VCaP (cell line): ENCODE results near the gene ARHGEF4.

Experiments
- H3K27ac ChIP-seq: fragments of 450-650 bp; 2 replicates; pipeline ENCODE4 v1.5.1; 2017
- TF ChIP-seq, protein P1 (sequence below): fragments of 450-650 bp; conservative IDR thresholded peaks from 2 replicates; pipeline ENCODE4 v1.5.1; 2017; ENCODE audit warnings: mild to moderate bottlenecking, moderate library complexity

Gene ARHGEF4

DNA sequence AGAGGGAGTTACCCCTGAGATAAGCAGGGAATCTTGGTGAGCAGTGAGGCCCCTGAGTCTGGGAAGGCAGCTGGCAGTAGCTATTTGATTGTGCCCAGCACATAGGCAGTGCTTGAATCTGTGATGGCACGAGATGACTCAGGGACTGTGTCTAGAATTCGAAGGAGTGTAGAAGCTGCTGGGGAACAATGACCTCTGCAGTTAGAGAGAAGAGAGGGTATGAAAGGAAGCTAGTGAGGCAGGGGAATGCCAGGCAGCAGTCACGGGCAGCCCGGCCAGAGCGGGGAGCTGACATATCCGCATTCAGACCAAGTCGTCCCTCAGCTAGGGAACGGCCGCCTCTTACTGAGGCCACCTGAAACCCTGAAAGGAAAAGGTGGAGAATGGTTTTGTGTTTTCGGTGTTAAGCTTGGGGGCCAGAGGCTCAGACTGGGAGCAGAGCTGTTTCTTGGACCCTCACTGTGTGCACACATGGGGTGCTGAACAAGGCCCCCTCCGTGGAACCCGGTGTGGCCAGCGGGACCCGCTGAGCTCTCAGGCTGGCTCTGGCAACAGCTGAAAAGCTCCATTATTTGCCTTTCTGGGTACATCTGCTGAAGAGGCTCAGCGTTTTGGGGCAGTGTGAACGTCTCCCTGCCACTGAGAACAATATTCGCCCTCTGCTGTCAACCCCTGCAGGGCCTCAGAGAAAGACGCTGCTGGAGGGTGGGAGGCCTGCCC is 32.9 kb downstream of the ARHGEF4 start:
- TF ChIP-seq, protein P1, sequence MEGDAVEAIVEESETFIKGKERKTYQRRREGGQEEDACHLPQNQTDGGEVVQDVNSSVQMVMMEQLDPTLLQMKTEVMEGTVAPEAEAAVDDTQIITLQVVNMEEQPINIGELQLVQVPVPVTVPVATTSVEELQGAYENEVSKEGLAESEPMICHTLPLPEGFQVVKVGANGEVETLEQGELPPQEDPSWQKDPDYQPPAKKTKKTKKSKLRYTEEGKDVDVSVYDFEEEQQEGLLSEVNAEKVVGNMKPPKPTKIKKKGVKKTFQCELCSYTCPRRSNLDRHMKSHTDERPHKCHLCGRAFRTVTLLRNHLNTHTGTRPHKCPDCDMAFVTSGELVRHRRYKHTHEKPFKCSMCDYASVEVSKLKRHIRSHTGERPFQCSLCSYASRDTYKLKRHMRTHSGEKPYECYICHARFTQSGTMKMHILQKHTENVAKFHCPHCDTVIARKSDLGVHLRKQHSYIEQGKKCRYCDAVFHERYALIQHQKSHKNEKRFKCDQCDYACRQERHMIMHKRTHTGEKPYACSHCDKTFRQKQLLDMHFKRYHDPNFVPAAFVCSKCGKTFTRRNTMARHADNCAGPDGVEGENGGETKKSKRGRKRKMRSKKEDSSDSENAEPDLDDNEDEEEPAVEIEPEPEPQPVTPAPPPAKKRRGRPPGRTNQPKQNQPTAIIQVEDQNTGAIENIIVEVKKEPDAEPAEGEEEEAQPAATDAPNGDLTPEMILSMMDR: no peak
- no peak overlapping the region for H3K27ac ChIP-seq

DNA sequence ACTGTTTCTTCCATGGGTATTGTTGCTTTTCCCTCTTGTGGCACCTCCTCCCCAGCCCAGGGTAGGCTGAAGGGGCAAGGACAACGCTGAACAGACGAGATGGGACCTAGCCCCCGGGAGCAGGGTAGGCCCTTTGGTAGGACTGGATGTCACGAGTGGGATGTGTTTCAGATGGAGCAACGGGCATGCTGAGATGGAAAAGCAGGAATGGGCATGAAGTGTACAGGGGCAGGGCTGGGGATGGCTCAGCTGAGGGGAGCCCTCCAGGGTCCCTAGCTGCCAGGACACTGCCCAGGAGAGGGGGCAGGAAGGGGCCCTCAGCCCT is 33.4 kb downstream of the ARHGEF4 start:
- TF ChIP-seq, protein P1: no peak

DNA sequence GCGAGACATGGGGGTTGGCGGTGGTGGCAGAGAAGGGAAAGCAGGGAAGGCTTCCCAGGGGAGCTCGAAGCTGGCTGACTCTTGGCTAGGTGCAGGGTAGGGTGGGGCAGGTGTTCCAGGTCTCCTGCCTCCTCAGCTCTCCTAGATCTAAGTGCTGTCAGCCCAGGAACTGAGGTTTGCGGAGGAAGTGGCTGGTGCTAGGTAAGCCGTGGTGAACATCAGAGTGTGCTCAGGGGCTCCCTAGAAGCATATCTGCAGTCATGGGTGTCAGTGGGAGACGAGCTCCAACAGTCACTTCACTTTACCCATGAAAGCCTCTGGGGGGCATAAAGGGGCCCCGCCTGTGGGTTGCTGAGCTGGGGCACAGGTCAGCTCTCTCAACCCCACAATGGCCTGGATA is 34.1 kb downstream of the ARHGEF4 start:
- TF ChIP-seq, protein P1: no peak
- no peak overlapping the region for H3K27ac ChIP-seq

More for the DNA sequence above, 33.4 kb downstream of the ARHGEF4 start:
- no peak overlapping the region for H3K27ac ChIP-seq

DNA sequence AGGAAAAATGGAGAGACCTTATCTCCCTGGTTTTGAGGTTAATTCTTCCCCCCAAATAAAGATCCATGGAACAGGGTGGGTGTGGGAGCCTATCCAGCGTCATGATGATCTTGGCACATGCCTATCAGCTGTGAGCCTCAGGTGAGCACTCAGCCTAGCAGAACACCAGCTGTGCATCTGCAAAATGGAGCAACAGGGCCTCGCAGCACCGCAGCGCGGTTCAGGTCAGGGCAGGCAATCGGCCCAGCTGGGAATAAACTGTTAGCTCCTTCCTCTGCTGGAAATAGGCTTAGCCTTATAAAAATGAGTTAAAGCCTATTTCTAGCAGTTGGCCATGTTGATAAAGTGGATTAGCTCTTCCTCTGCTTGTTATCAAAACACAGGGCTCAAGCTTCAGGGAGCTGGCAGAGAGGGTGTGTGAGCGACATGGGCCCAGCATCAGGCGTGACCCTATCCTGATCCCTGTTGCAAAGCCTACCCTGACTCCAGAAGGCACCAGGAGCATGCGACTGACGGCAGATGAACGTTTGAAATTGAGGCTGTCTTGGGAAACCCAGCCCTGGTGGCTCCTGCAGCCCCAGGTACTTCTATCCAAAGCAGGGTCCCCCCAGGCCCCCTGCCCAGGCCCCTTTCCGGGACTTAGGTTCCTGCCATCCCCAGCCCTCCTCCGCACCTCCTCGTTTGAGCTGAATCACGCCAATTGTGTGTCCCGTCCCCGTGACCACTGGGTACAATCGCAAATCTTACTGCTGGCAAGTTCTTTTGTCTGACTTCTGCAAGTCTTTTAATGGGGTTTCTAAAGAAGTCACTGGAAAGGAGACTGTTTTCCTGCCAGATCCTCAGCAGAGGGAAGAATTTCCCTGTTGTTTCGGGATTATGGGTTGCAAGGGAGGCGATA is 35.4 kb downstream of the ARHGEF4 start:
- TF ChIP-seq, protein P1: no peak
- H3K27ac ChIP-seq: no peak overlapping the region

DNA sequence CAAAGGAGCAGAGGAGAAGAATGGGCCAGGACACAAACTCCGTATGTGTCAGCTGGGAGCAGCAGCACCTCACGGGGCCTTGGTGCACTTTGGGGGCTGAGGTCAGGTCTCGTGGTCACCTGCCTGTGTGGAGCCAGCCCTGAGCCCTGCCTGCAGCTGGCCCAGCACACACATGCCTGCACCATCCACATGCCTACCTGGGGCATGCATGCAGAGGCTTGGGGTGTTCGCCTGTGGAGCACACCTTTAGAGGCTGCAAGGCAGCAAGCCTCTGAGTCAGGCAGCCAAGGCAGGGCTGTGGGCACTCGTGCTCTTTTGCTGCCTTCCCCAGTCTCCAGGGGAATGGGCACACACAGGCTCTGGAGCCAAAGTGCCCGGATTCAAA is 36.0 kb downstream of the ARHGEF4 start:
- H3K27ac ChIP-seq: no peak overlapping the region
- TF ChIP-seq, protein P1: no peak

DNA sequence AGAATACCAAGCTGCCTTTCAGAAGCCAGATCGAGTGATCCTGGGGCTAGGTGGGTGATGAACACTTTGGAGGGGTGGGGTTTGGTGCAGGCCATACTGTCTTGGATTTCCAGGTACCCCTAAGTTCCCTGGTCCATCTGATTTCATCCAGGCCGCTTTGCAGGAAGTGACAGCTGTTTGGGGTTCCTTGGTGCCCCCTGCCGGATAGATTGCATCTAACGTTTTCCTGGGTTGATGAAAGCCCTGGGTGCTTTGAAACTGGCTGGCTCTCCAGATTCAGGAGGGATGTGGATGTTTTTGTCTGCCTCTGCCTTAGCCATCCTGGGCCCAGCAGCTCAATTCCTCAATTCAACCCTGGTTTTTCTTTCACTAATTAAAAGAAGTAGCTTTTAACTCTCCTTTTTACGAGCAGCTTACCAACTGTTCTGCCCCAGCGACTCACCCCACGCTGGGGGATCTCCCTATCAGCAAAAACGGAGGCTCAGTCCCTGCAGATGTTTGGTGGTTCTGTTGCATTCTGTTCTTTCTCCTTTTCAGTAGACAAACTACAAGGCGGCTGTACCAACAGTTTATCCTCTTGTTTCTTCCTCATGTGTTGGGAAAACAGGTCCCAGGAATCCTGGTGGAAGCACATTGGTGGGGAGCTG is 37.1 kb downstream of the ARHGEF4 start:
- TF ChIP-seq, protein P1: peak; percentile 82
- no peak overlapping the region for H3K27ac ChIP-seq

DNA sequence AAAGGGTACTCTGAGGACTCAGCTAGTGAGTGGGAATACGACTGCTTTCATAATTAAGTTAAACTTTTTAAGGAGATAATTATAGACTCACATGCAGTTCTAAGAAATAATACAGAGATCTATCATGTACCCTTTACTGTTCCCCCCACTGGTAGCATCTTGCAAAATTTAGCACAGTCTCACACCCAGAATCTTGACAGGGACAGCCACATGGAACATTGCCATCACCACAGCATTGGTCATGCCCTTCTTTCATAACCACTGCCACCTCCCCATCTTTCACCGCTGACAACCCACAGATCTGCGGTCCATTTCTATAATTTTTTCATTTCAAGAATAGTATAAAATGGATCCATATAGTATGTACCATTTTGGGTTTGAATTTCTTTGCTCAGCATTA is 37.8 kb downstream of the ARHGEF4 start:
- no peak overlapping the region for H3K27ac ChIP-seq
- TF ChIP-seq, protein P1: no peak
